Fibroblast of villous mesenchyme (primary cell): ENCODE data around the gene TP53TG5. TPM values are rescaled to one million over a fixed set of nuclear protein-coding genes. Genes with fewer than 3 reads are reported as not detected.

ENCODE experiments used
- DNase-seq: peaks from one replicate; pipeline ENCODE4 v3.0.0-alpha.2; 2010; ENCODE audit warnings: low read depth
- H3K4me3 ChIP-seq: 2 replicates; pipeline ENCODE4 v1.5.1; 2011; ENCODE audit warnings: low read depth, mild to moderate bottlenecking, low read length
- total RNA-seq: library from RNA; depleted of rRNA; stranded (reverse); fragments of >200 nt; gene quantifications from 2 replicates; pipeline ENCODE4 v1.2.3, GENCODE V29; 2012
- TF ChIP-seq, protein P1 (sequence below): IDR thresholded peaks from 2 replicates; pipeline ENCODE4 v1.5.1; 2012; ENCODE audit warnings: low read depth, mild to moderate bottlenecking, low read length; ENCODE audit not compliant: insufficient read depth

The TP53TG5 gene
- total RNA-seq, 1 donor, result not detected

DNA sequence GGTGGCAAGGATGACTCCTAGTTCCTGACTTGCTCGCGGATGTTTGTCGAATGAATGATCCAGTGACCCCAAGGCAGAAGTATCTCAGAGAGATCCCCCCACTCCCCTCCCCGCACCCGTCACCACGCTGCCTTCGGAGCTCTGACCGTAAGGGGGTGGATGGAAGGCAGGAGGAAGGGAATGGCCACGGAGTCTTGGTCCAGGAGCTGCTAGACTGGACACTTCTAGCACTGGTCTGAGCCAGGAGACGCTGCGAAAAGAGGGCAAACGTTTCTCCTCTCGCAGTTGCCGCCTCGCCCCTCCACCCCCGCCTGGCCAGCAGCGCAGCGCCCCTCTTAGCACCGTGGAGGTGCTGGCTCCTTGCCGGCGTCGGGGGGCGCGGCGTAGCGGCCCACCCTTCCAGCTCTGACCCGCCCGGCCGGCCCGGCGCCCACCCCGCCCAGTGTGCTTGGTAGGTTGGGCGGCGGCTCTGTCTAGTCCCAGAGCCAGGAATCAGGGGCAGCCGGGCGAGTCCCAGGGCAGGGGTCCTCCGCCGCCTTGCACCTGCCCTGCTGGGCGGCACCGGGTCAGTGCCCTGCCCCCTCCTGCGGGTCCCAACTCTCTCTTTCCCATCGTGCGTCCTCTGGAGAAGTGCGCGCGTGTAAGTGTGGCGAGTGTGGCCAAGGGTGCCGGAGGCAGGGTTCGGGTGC, 27.6 kb upstream of the TP53TG5 start:
- peak; percentile 24 for DNase-seq
- TF ChIP-seq, protein P1, sequence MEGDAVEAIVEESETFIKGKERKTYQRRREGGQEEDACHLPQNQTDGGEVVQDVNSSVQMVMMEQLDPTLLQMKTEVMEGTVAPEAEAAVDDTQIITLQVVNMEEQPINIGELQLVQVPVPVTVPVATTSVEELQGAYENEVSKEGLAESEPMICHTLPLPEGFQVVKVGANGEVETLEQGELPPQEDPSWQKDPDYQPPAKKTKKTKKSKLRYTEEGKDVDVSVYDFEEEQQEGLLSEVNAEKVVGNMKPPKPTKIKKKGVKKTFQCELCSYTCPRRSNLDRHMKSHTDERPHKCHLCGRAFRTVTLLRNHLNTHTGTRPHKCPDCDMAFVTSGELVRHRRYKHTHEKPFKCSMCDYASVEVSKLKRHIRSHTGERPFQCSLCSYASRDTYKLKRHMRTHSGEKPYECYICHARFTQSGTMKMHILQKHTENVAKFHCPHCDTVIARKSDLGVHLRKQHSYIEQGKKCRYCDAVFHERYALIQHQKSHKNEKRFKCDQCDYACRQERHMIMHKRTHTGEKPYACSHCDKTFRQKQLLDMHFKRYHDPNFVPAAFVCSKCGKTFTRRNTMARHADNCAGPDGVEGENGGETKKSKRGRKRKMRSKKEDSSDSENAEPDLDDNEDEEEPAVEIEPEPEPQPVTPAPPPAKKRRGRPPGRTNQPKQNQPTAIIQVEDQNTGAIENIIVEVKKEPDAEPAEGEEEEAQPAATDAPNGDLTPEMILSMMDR, result no peak
- peak overlapping the region; percentile 78 for H3K4me3 ChIP-seq

DNA sequence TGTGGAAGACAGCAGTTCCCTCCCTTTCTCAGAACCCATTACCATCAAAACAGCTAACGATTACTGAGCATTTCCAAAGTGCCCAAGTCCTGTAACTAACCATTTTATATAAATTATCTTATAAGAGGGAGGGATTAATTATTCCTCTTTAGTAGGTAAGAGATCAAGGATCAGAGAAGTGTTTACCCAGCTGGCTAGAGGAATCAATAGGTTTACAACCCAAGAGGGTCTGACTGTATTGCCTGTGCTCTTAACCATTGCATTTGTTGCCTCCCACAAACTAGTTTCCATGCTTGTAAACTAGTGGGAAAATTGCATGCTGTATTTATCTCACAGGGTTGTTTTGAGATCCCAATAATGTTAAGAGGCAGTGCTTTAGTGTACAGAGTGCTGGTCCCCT, 26.3 kb upstream of the TP53TG5 start:
- TF ChIP-seq, protein P1, result no peak
- DNase-seq, result no peak
- H3K4me3 ChIP-seq, result no peak overlapping the region

DNA sequence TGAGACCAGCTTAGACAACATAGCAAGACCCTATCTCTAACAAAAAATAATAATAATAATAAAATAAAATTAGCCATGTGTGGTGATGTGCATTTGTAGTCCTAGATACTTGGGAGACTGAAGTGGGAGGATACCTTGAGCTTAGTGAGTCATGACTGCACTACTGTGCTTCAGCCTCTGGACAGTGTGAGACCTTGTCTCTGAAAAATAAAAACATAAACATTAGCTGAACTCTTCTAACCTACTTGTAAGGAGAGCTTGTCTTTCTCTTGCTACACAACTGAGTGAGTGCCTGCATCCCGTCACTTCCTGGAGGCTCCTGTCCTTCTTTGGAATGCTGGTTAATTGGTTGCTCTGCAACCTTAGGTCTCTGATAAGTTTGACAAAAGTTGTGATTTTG, 24.8 kb upstream of the TP53TG5 start:
- TF ChIP-seq, protein P1, result no peak
- H3K4me3 ChIP-seq, result no peak overlapping the region
- peak; percentile 89 for DNase-seq

DNA sequence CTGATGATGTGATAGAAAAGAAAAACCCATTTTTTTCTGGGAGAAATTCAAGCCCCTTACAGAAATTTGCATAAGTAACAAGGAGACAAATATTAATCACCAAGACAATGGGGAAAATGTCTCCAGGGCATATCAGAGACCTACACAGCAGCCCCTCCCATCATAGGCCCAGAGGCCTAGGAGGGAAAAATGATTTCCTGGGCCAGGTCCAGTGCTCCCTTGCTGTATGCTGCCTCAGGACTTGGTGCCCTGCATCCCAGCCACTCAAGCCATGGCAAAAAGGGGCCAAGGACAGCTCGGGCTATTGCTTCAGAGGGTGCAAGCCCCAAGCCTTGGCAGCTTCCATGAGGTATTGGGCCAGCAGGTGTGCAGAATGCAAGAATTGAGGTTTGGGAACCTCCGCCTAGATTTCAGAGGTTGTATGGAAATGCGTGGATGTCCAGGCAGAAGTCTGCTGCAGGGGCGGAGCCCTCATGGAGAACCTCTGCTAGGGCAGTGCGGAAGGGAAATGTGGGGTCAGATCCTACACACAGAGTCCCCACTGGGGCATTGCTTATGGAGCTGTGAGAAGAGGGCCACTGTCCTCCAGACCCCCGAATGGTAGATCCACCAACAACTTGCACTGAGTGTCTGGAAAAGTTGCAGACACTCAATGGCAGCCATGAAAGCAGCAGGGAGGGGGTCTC, 22.4 kb upstream of the TP53TG5 start:
- no peak overlapping the region for H3K4me3 ChIP-seq
- no peak for DNase-seq
- TF ChIP-seq, protein P1, result no peak

DNA sequence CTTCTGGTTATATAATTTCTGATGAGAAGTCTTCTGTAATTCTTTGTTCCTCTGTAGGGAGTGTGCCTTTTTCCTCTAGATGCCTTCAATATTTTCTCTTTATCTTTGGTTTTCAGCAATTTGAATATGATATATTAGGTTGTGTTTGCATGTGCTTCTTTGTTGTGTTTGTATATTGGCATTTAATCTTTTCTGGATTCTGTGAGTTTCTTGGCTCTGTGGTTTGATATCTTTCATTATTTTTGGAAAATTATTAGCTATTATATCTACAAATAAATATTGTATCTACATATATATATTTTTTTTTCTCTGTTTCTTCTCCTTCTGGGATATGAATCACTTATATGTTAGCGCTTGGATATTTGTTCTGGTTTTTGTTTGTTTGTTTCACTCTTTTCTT, 20.9 kb upstream of the TP53TG5 start:
- H3K4me3 ChIP-seq, result no peak overlapping the region
- no peak for DNase-seq
- TF ChIP-seq, protein P1, result no peak

DNA sequence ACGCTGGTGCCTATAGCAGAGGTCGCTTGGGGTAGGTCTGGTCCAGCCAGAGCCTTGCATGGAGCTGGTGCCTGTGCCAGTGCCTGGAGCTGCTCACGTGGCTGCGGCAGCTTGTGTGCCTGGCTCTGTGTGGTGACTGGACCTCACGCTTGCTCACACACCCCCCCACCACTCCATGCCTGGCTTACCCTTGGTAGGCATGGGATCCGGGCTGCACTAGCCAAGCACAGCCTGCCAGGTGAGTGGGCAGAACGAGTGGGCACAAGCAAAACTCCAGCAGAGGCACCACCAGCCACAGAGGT, 16.9 kb upstream of the TP53TG5 start:
- DNase-seq, result no peak
- TF ChIP-seq, protein P1, result no peak
- H3K4me3 ChIP-seq, result no peak overlapping the region
